ENCODE data around the gene MEIS2.

The MEIS2 gene

GRCh38 chr15:37037850-37038715, 62.3 kb downstream of the MEIS2 start (continued):
- TF ChIP-seq PATZ1 (tag by site-specific recombination; IDR thresholded peaks at IDR 0.05) (peak; percentile 7; the same call in 1 of the 2 replicates), ZBTB44 (tag by site-specific recombination; IDR thresholded peaks at IDR 0.05) (peak; percentile 48; the same call in 1 of the 2 replicates), ZNF157 (tag by site-specific recombination; IDR thresholded peaks at IDR 0.05) (no peak), ZNF792 (tag by site-specific recombination; IDR thresholded peaks at IDR 0.05) (no peak), PBX3 (CRISPR knock-in tag; IDR thresholded peaks at IDR 0.05) (no peak), BCL6B (tag by site-specific recombination; IDR thresholded peaks at IDR 0.05) (peak; percentile 69; the same call in 1 of the 2 replicates), ZNF548 (tag by site-specific recombination; IDR thresholded peaks at IDR 0.05) (no peak), ZNF341 (tag by site-specific recombination; IDR thresholded peaks at IDR 0.05; ENCODE audit: low read depth) (peak; percentile 26; the same call in 1 of the 2 replicates), MEIS1 (CRISPR knock-in tag; IDR thresholded peaks at IDR 0.05; ENCODE audit: borderline replicate concordance) (no peak), ZNF654 (tag by site-specific recombination; IDR thresholded peaks at IDR 0.05; ENCODE audit: low read depth) (no peak), ZNF843 (tag by site-specific recombination; IDR thresholded peaks at IDR 0.05) (peak; percentile 75; the same call in 1 of the 2 replicates), KLF10 (tag by site-specific recombination; IDR thresholded peaks at IDR 0.05) (no peak), ZNF571 (tag by site-specific recombination; IDR thresholded peaks at IDR 0.05) (no peak), ZNF558 (tag by site-specific recombination; IDR thresholded peaks at IDR 0.05) (no peak), ZNF112 (tag by site-specific recombination; IDR thresholded peaks at IDR 0.05) (no peak), ZBTB10 (tag by site-specific recombination; IDR thresholded peaks at IDR 0.05) (no peak), ZNF629 (tag by site-specific recombination; IDR thresholded peaks at IDR 0.05) (no peak), SP7 (tag by site-specific recombination; IDR thresholded peaks at IDR 0.05) (no peak), ZNF350 (tag by site-specific recombination; IDR thresholded peaks at IDR 0.05) (no peak), ZNF146 (tag by site-specific recombination; IDR thresholded peaks at IDR 0.05) (no peak), TSHZ1 (tag by site-specific recombination; IDR thresholded peaks at IDR 0.05; ENCODE audit: borderline replicate concordance) (peak; percentile 78), INSM2 (tag by site-specific recombination; IDR thresholded peaks at IDR 0.05) (no peak), BCL11A (tag by site-specific recombination; IDR thresholded peaks at IDR 0.05; ENCODE audit: low read depth) (no peak), ZNF596 (tag by site-specific recombination; IDR thresholded peaks at IDR 0.05) (no peak), ZIC2 (tag by site-specific recombination; IDR thresholded peaks at IDR 0.05) (no peak)

Measured in HEK293 (cell line).